MCF 10A (cell line): ENCODE data around the gene TAP1. TPM values are rescaled to one million over a fixed set of nuclear protein-coding genes. Genes with fewer than 3 reads are reported as not detected.

Source experiments
- total RNA-seq: library from RNA; stranded (reverse); gene quantifications from 2 replicates; pipeline ENCODE4 v1.2.3, GENCODE V29; 2022

TAP1 gene
- total RNA-seq, 1 experiment from 2014 or later = 32.3 TPM

Other genes with a start within 250 kb of the TAP1 start
- gene HLA-DQA1, start 216.3 kb downstream of the TAP1 start, total RNA-seq = not detected in 2 replicates
- gene HLA-DQB1, start 187.0 kb downstream of the TAP1 start, total RNA-seq = not detected in 2 replicates
- not detected in 2 replicates for gene HLA-DQA2, start 112.3 kb downstream of the TAP1 start, total RNA-seq
- not detected in 2 replicates for gene HLA-DQB2, start 90.2 kb downstream of the TAP1 start, total RNA-seq
- 0.56 and 0.79 TPM in 2 replicates for gene HLA-DOB, start 36.7 kb downstream of the TAP1 start, total RNA-seq
- 43.3 and 61.2 TPM in 2 replicates for gene TAP2, start 15.0 kb downstream of the TAP1 start, total RNA-seq
- gene PSMB8, start 9.7 kb downstream of the TAP1 start, total RNA-seq = 34.1 and 47.3 TPM in 2 replicates
- 3.5 and 4.4 TPM in 2 replicates for gene PSMB9, start 488 bp upstream of the TAP1 start, total RNA-seq
- not detected in 2 replicates for gene HLA-DMB, start 87.3 kb upstream of the TAP1 start, total RNA-seq
- 2.4 and 2.9 TPM in 2 replicates for gene HLA-DMA, start 99.4 kb upstream of the TAP1 start, total RNA-seq
- 201 and 223 TPM in 2 replicates for gene BRD2, start 114.9 kb upstream of the TAP1 start, total RNA-seq
- gene HLA-DOA, start 155.9 kb upstream of the TAP1 start, total RNA-seq = not detected in 2 replicates
- not detected in 2 replicates for gene HLA-DPA1, start 219.9 kb upstream of the TAP1 start, total RNA-seq
- not detected in 2 replicates for gene HLA-DPB1, start 222.3 kb upstream of the TAP1 start, total RNA-seq